Erythroblast (primary cell): Measurements from ENCODE around the gene KITLG.

Experiments
- GATA1 ChIP-seq: IDR thresholded peaks from 2 replicates; pipeline ENCODE4 v1.6.1; 2011; ENCODE audit warnings: low read depth, mild to moderate bottlenecking, control low read depth, low read length, moderate library complexity
- POLR2A ChIP-seq: IDR thresholded peaks from 2 replicates; pipeline ENCODE4 v1.6.1; 2011; ENCODE audit warnings: mild to moderate bottlenecking, low read length

- TF ChIP-seq POLR2A (no peak), GATA1 (no peak)
Observed at GRCh38 chr12:88558340-88558867, 21.9 kb downstream of the KITLG start.
